Raji (cell line): ENCODE data around the gene BRIP1.

Source experiments
- POLR2A ChIP-seq: IDR thresholded peaks from 2 replicates; pipeline ENCODE4 v1.6.1; 2011; ENCODE audit warnings: low read depth, low read length, control low read depth; ENCODE audit not compliant: insufficient read depth

BRIP1 gene

GRCh38 chr17:61710546-61710945 is 152.8 kb downstream of the BRIP1 start:
- TF ChIP-seq POLR2A = no peak

GRCh38 chr17:61709567-61709966 is 153.8 kb downstream of the BRIP1 start:
- no peak for TF ChIP-seq POLR2A

GRCh38 chr17:61704935-61705449 is 158.3 kb downstream of the BRIP1 start:
- no peak for TF ChIP-seq POLR2A

- no peak for TF ChIP-seq POLR2A
Observed at GRCh38 chr17:61702450-61702849, 160.9 kb downstream of the BRIP1 start.

- TF ChIP-seq POLR2A = no peak
Observed at GRCh38 chr17:61701978-61702377, 161.3 kb downstream of the BRIP1 start.

- no peak for TF ChIP-seq POLR2A
Observed at GRCh38 chr17:61701334-61701733, 162.0 kb downstream of the BRIP1 start.

- no peak for TF ChIP-seq POLR2A
Observed at GRCh38 chr17:61700252-61700651, 163.1 kb downstream of the BRIP1 start.

GRCh38 chr17:61699694-61700093 is 163.6 kb downstream of the BRIP1 start:
- TF ChIP-seq POLR2A = no peak

- no peak for TF ChIP-seq POLR2A
Observed at GRCh38 chr17:61699032-61699431, 164.3 kb downstream of the BRIP1 start.

- TF ChIP-seq POLR2A = no peak
Observed at GRCh38 chr17:61698244-61698643, 165.1 kb downstream of the BRIP1 start.

- TF ChIP-seq POLR2A = no peak
Observed at GRCh38 chr17:61695779-61696337, 167.5 kb downstream of the BRIP1 start.

- no peak for TF ChIP-seq POLR2A
Observed at GRCh38 chr17:61694095-61694494, 169.2 kb downstream of the BRIP1 start.

GRCh38 chr17:61689610-61690180 is 173.6 kb downstream of the BRIP1 start:
- no peak for TF ChIP-seq POLR2A

- no peak for TF ChIP-seq POLR2A
Observed at GRCh38 chr17:61687769-61688168, 175.6 kb downstream of the BRIP1 start.

- no peak for TF ChIP-seq POLR2A
Observed at GRCh38 chr17:61686113-61686512, 177.2 kb downstream of the BRIP1 start.

- TF ChIP-seq POLR2A = no peak
Observed at GRCh38 chr17:61684818-61685217, 178.5 kb downstream of the BRIP1 start.

- no peak for TF ChIP-seq POLR2A
Observed at GRCh38 chr17:61684172-61684571, 179.2 kb downstream of the BRIP1 start.
